H1 (cell line): ENCODE measurements around the gene ENDOV. TPM values are rescaled to one million over a fixed set of nuclear protein-coding genes. Genes with fewer than 3 reads are reported as not detected.
A peak's percentile ranks its signal among the peaks of the same experiment; 100 is the strongest.

Source experiments
- ATF2 ChIP-seq: IDR thresholded peaks from 2 replicates; pipeline ENCODE4 v1.6.1; 2012; ENCODE audit warnings: low read length, inconsistent platforms
- BACH1 ChIP-seq: IDR thresholded peaks from 2 replicates; pipeline ENCODE4 v1.6.1; 2012; ENCODE audit warnings: low read length, improper control_type of control experiment
- BCL11A ChIP-seq, 2 experiments: IDR thresholded peaks; one replicate each; pipeline ENCODE4 v1.6.1; 2011; ENCODE audit warnings: low read depth in 2 of 2, low read length in 2 of 2, mild to moderate bottlenecking in 2 of 2
- BRCA1 ChIP-seq: IDR thresholded peaks from 2 replicates; pipeline ENCODE4 v1.6.1; 2012; ENCODE audit warnings: low read depth, low read length, improper control_type of control experiment
- CBX5 ChIP-seq: fragments of 300-800, 300-1000 bp; sonication (generic); IDR thresholded peaks from 2 replicates; pipeline ENCODE4 v1.7.1; 2016; ENCODE audit warnings: antibody characterized with exemption, low read length, low read depth
- CBX8 ChIP-seq: fragments of 300-800, 300-1000 bp; sonication (generic); IDR thresholded peaks from 2 replicates; pipeline ENCODE4 v1.7.1; 2016; ENCODE audit warnings: low read depth, low read length, borderline replicate concordance
- CHD1 ChIP-seq: IDR thresholded peaks from 2 replicates; pipeline ENCODE4 v1.6.1; 2012; ENCODE audit warnings: low read depth, low read length, improper control_type of control experiment
- CREB1 ChIP-seq: IDR thresholded peaks from 2 replicates; pipeline ENCODE4 v1.6.1; 2012; ENCODE audit warnings: inconsistent platforms
- CTBP2 ChIP-seq: IDR thresholded peaks from 2 replicates; pipeline ENCODE4 v1.7.0; 2011; ENCODE audit warnings: borderline replicate concordance, mild to moderate bottlenecking, moderate library complexity, mixed read lengths, low read length; ENCODE audit not compliant: insufficient read depth, insufficient read length
- EGR1 ChIP-seq: IDR thresholded peaks from 2 replicates; pipeline ENCODE4 v1.6.1; 2011; ENCODE audit warnings: low read depth, low read length, borderline replicate concordance
- GTF2F1 ChIP-seq: IDR thresholded peaks from 2 replicates; pipeline ENCODE4 v1.6.1; 2012; ENCODE audit warnings: low read depth, low read length, improper control_type of control experiment, borderline replicate concordance
- JUN ChIP-seq: IDR thresholded peaks from 2 replicates; pipeline ENCODE4 v1.6.1; 2011; ENCODE audit warnings: low read depth, mild to moderate bottlenecking, improper control_type of control experiment, low read length
- KDM1A ChIP-seq: fragments of 200-600, 300-600 bp; sonication (generic); IDR thresholded peaks from 2 replicates; pipeline ENCODE4 v1.7.1; 2016; ENCODE audit warnings: mild to moderate bottlenecking, low read length, borderline replicate concordance
- KDM4A ChIP-seq: IDR thresholded peaks from one replicate; pipeline ENCODE4 v1.7.1; 2012; ENCODE audit warnings: low read depth, mild to moderate bottlenecking, moderate library complexity, low read length, inconsistent platforms; ENCODE audit not compliant: severe bottlenecking
- MAFK ChIP-seq: IDR thresholded peaks from 2 replicates; pipeline ENCODE4 v1.6.1; 2012; ENCODE audit warnings: low read depth, mild to moderate bottlenecking, improper control_type of control experiment, low read length
- POLR2A ChIP-seq, 2 experiments: IDR thresholded peaks; 1 replicate in 1 of 2; 2 replicates in 1 of 2; pipeline ENCODE4 v1.6.1; 2011; ENCODE audit warnings: low read depth in 2 of 2, low read length in 2 of 2, mild to moderate bottlenecking in 2 of 2; ENCODE audit errors: control extremely low read depth in 1 of 2
- POU5F1 ChIP-seq: IDR thresholded peaks from 2 replicates; pipeline ENCODE4 v1.6.1; 2011; ENCODE audit warnings: low read depth, mild to moderate bottlenecking, low read length, moderate library complexity
- RAD21 ChIP-seq, 2 experiments: IDR thresholded peaks in 1 of 2; conservative IDR thresholded peaks in 1 of 2; 2 replicates each; pipeline ENCODE4 v1.6.1; 2011; ENCODE audit warnings: low read depth in 2 of 2, low read length in 2 of 2, improper control_type of control experiment in 1 of 2, inconsistent platforms in 1 of 2, mild to moderate bottlenecking in 1 of 2, moderate library complexity in 1 of 2
- RBBP5 ChIP-seq: IDR thresholded peaks from 2 replicates; pipeline ENCODE4 v1.7.1; 2012; ENCODE audit warnings: low read depth, mild to moderate bottlenecking, inconsistent platforms, low read length, moderate library complexity, borderline replicate concordance
- SIRT6 ChIP-seq: IDR thresholded peaks from one replicate; pipeline ENCODE4 v1.7.1; 2012; ENCODE audit warnings: low read length, inconsistent platforms
- SP2 ChIP-seq: IDR thresholded peaks from 2 replicates; pipeline ENCODE4 v1.6.1; 2012; ENCODE audit warnings: mild to moderate bottlenecking, low read length, inconsistent platforms
- TAF7 ChIP-seq: optimal IDR thresholded peaks from 2 replicates; pipeline ENCODE3; 2011; ENCODE audit warnings: low read depth, mild to moderate bottlenecking, inconsistent platforms, low read length, moderate library complexity, borderline replicate concordance
- TCF12 ChIP-seq: IDR thresholded peaks from 2 replicates; pipeline ENCODE4 v1.6.1; 2011; ENCODE audit warnings: low read depth, mild to moderate bottlenecking, low read length
- polyA plus RNA-seq, 7 experiments: library from polyadenylated mRNA; depleted of rRNA in 3 of 7; stranded (reverse) in 5 of 7; unstranded in 2 of 7; fragments of >200 nt in 5 of 7; fragments of 200-250 nt in 2 of 7; gene quantifications; 1 replicate in 5 of 7; 2 replicates in 1 of 7; 4 replicates in 1 of 7; pipeline versions ENCODE4 v1.2.1 to v1.2.3, GENCODE V29; 2011 to 2013; ENCODE audit warnings: missing spikeins in 2 of 7, mixed read lengths in 2 of 7
- total RNA-seq: library from RNA; stranded (reverse); fragmentation: NEBNext Ultra II Directional; extraction: Animal tissue kit (Norgen Biotek cat#: 25700); gene quantifications from 2 replicates; pipeline ENCODE4 v1.2.1, GENCODE V29; 2021

ENDOV gene
- total and polyA plus RNA-seq, 2 of the 8 experiments (the other 6 are each of a cell fraction or from before 2014, with no cell fraction given): 10.6 to 13.3 TPM

- no peak for TF ChIP-seq SP2
- TF ChIP-seq CTBP2: no peak
- peak; percentile 53 to 74 for TF ChIP-seq RAD21 (IDR thresholded peaks at IDR 0.05 in 1 of 2, conservative IDR thresholded peaks at IDR 0.05 in 1 of 2; ENCODE audit: low read depth in 2 of 2, low read length in 2 of 2)
- TF ChIP-seq CBX5: no peak
- TF ChIP-seq CBX8: no peak
- no peak for TF ChIP-seq BCL11A (IDR thresholded peaks at IDR 0.05; ENCODE audit: low read depth in 2 of 2, low read length in 2 of 2)
- no peak for TF ChIP-seq POLR2A (IDR thresholded peaks at IDR 0.05; ENCODE audit: control extremely low read depth in 1 of 2, low read depth in 2 of 2, low read length in 2 of 2)
- no peak for TF ChIP-seq ATF2
- no peak for TF ChIP-seq GTF2F1
- TF ChIP-seq SIRT6: no peak
- TF ChIP-seq KDM1A: no peak
- no peak for TF ChIP-seq TCF12
- no peak for TF ChIP-seq EGR1
- TF ChIP-seq TAF7: no peak
- TF ChIP-seq POU5F1: no peak
- TF ChIP-seq RBBP5: 0 out of 2 replicates have a peak, but pooled peaks have one; percentile 22
- peak; percentile 55 for TF ChIP-seq KDM4A
- no peak for TF ChIP-seq CHD1
- 0 out of 2 replicates have a peak, but pooled peaks have one; percentile 16 for TF ChIP-seq BACH1
- no peak for TF ChIP-seq JUN
- no peak for TF ChIP-seq CREB1
- TF ChIP-seq BRCA1: no peak
- TF ChIP-seq MAFK: no peak
Observed at GRCh38 chr17:80477647-80478478, 62.9 kb downstream of the ENDOV start (continued).
